ENCODE measurements around the gene MUC6.

DNA sequence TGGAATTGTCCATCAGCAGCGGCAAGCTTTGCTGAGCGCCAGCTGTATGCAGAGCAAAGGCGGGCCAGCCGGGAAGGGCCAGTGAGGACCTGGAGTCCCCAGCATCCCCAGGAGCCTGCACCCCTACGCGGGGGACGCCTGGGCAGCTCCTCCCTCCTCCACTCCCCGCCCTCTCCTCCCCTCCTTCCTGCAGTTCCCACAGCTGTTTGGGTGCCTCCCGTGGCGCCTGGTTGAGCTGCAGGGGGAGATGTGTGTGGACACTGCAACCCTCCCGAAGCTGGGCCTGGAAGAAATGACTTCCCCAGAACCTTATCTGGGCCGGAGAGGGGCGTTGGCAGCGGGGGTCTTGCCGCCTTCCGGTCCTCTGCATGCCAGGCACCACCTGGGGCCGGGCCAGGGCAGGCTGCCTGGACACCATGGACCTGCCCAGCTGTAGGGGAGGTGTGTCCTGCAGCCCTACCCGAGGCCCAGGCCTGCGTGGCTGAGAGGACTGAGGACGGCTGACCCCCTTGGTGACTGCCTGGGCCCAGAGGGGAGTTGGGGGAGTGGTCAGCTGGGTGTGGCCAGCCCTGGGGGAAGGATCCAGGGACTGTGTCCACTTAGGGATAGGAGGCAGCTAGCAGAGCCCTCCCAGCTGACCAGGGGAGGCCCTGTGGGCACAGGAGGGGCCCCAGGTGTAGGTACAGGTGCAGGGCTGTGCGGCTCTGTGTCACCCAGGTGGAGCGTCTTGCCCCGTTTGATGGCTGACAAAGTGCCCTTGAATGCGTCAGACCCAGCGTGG, 16.8 kb upstream of the MUC6 start:
- TF ChIP-seq, protein P1, sequence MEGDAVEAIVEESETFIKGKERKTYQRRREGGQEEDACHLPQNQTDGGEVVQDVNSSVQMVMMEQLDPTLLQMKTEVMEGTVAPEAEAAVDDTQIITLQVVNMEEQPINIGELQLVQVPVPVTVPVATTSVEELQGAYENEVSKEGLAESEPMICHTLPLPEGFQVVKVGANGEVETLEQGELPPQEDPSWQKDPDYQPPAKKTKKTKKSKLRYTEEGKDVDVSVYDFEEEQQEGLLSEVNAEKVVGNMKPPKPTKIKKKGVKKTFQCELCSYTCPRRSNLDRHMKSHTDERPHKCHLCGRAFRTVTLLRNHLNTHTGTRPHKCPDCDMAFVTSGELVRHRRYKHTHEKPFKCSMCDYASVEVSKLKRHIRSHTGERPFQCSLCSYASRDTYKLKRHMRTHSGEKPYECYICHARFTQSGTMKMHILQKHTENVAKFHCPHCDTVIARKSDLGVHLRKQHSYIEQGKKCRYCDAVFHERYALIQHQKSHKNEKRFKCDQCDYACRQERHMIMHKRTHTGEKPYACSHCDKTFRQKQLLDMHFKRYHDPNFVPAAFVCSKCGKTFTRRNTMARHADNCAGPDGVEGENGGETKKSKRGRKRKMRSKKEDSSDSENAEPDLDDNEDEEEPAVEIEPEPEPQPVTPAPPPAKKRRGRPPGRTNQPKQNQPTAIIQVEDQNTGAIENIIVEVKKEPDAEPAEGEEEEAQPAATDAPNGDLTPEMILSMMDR (tag by site-specific recombination; IDR thresholded peaks at IDR 0.05) = no peak
- TF ChIP-seq, protein P2, sequence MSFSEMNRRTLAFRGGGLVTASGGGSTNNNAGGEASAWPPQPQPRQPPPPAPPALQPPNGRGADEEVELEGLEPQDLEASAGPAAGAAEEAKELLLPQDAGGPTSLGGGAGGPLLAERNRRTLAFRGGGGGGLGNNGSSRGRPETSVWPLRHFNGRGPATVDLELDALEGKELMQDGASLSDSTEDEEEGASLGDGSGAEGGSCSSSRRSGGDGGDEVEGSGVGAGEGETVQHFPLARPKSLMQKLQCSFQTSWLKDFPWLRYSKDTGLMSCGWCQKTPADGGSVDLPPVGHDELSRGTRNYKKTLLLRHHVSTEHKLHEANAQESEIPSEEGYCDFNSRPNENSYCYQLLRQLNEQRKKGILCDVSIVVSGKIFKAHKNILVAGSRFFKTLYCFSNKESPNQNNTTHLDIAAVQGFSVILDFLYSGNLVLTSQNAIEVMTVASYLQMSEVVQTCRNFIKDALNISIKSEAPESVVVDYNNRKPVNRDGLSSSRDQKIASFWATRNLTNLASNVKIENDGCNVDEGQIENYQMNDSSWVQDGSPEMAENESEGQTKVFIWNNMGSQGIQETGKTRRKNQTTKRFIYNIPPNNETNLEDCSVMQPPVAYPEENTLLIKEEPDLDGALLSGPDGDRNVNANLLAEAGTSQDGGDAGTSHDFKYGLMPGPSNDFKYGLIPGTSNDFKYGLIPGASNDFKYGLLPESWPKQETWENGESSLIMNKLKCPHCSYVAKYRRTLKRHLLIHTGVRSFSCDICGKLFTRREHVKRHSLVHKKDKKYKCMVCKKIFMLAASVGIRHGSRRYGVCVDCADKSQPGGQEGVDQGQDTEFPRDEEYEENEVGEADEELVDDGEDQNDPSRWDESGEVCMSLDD (tag by site-specific recombination; IDR thresholded peaks at IDR 0.05) = no peak
- TF ChIP-seq ZNF10 (tag by site-specific recombination; IDR thresholded peaks at IDR 0.05) (no peak), ZNF184 (tag by site-specific recombination; IDR thresholded peaks at IDR 0.05) (no peak), ZNF114 (tag by site-specific recombination; IDR thresholded peaks at IDR 0.05) (no peak), ZBTB48 (tag by site-specific recombination; IDR thresholded peaks at IDR 0.05) (no peak), ZNF76 (tag by site-specific recombination; IDR thresholded peaks at IDR 0.05; ENCODE audit: borderline replicate concordance, low read depth) (no peak), PRDM10 (tag by site-specific recombination; IDR thresholded peaks at IDR 0.05) (no peak), GLIS1 (tag by site-specific recombination; IDR thresholded peaks at IDR 0.05) (no peak)
- TF ChIP-seq, protein P3, sequence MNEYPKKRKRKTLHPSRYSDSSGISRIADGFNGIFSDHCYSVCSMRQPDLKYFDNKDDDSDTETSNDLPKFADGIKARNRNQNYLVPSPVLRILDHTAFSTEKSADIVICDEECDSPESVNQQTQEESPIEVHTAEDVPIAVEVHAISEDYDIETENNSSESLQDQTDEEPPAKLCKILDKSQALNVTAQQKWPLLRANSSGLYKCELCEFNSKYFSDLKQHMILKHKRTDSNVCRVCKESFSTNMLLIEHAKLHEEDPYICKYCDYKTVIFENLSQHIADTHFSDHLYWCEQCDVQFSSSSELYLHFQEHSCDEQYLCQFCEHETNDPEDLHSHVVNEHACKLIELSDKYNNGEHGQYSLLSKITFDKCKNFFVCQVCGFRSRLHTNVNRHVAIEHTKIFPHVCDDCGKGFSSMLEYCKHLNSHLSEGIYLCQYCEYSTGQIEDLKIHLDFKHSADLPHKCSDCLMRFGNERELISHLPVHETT (tag by site-specific recombination; IDR thresholded peaks at IDR 0.05) = no peak
- TF ChIP-seq, protein P4, sequence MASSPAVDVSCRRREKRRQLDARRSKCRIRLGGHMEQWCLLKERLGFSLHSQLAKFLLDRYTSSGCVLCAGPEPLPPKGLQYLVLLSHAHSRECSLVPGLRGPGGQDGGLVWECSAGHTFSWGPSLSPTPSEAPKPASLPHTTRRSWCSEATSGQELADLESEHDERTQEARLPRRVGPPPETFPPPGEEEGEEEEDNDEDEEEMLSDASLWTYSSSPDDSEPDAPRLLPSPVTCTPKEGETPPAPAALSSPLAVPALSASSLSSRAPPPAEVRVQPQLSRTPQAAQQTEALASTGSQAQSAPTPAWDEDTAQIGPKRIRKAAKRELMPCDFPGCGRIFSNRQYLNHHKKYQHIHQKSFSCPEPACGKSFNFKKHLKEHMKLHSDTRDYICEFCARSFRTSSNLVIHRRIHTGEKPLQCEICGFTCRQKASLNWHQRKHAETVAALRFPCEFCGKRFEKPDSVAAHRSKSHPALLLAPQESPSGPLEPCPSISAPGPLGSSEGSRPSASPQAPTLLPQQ (tag by site-specific recombination; IDR thresholded peaks at IDR 0.05) = no peak
